Measurements from ENCODE around the gene P4HA1.

Gene P4HA1

GRCh38 chr10:73134727-73135126 is 38.1 kb upstream of the P4HA1 start:
- TF ChIP-seq REST (IDR thresholded peaks at IDR 0.05; ENCODE audit: insufficient read depth in 1 of 2, low read depth in 2 of 2, low read length in 2 of 2) (no peak), SIN3A (IDR thresholded peaks at IDR 0.05; ENCODE audit: borderline replicate concordance, insufficient read depth, low read length) (no peak), FOXP2 (optimal IDR thresholded peaks at IDR 0.05; ENCODE audit: borderline replicate concordance, extremely low read depth, extremely low read length, insufficient read depth) (no peak), TAF1 (IDR thresholded peaks at IDR 0.05; ENCODE audit: borderline replicate concordance, insufficient read depth, low read length) (no peak), POLR2AphosphoS5 (IDR thresholded peaks at IDR 0.05; ENCODE audit: low read depth, low read length) (no peak)

- TF ChIP-seq TAF1 (IDR thresholded peaks at IDR 0.05; ENCODE audit: borderline replicate concordance, insufficient read depth, low read length) = no peak
- no peak for TF ChIP-seq FOXP2 (optimal IDR thresholded peaks at IDR 0.05; ENCODE audit: borderline replicate concordance, extremely low read depth, extremely low read length, insufficient read depth)
- no peak for TF ChIP-seq REST (IDR thresholded peaks at IDR 0.05; ENCODE audit: insufficient read depth in 1 of 2, low read depth in 2 of 2, low read length in 2 of 2)
- no peak for TF ChIP-seq SIN3A (IDR thresholded peaks at IDR 0.05; ENCODE audit: borderline replicate concordance, insufficient read depth, low read length)
- no peak for TF ChIP-seq POLR2AphosphoS5 (IDR thresholded peaks at IDR 0.05; ENCODE audit: low read depth, low read length)
Measured at GRCh38 chr10:73131913-73132686, 35.4 kb upstream of the P4HA1 start.

- TF ChIP-seq TAF1 (IDR thresholded peaks at IDR 0.05; ENCODE audit: borderline replicate concordance, insufficient read depth, low read length) (no peak), REST (IDR thresholded peaks at IDR 0.05; ENCODE audit: insufficient read depth in 1 of 2, low read depth in 2 of 2, low read length in 2 of 2) (no peak), POLR2AphosphoS5 (IDR thresholded peaks at IDR 0.05; ENCODE audit: low read depth, low read length) (no peak), FOXP2 (optimal IDR thresholded peaks at IDR 0.05; ENCODE audit: borderline replicate concordance, extremely low read depth, extremely low read length, insufficient read depth) (no peak), SIN3A (IDR thresholded peaks at IDR 0.05; ENCODE audit: borderline replicate concordance, insufficient read depth, low read length) (no peak)
Measured at GRCh38 chr10:73131301-73131700, 34.6 kb upstream of the P4HA1 start.

GRCh38 chr10:73126343-73126742 is 29.7 kb upstream of the P4HA1 start:
- TF ChIP-seq REST (IDR thresholded peaks at IDR 0.05; ENCODE audit: insufficient read depth in 1 of 2, low read depth in 2 of 2, low read length in 2 of 2) (no peak), FOXP2 (optimal IDR thresholded peaks at IDR 0.05; ENCODE audit: borderline replicate concordance, extremely low read depth, extremely low read length, insufficient read depth) (no peak), SIN3A (IDR thresholded peaks at IDR 0.05; ENCODE audit: borderline replicate concordance, insufficient read depth, low read length) (no peak), POLR2AphosphoS5 (IDR thresholded peaks at IDR 0.05; ENCODE audit: low read depth, low read length) (no peak), TAF1 (IDR thresholded peaks at IDR 0.05; ENCODE audit: borderline replicate concordance, insufficient read depth, low read length) (no peak)
